Heart left ventricle (tissue), 16 donors: Measurements from ENCODE around the gene WDR41. TPM values are rescaled to one million over a fixed set of nuclear protein-coding genes. Genes with fewer than 3 reads are reported as not detected.
A peak's percentile ranks its signal among the peaks of the same experiment; 100 is the strongest.

Source experiments
- ATAC-seq, 4 donors: fragments of 200-7000 bp; cut with Tn5 transposase; one replicate each; pipeline ENCODE4 v1.9.1; 2020 to 2022; ENCODE audit warnings: moderate library complexity in 4 of 4, mild to moderate bottlenecking in 3 of 4, moderate number of reproducible peaks in 1 of 4
- DNase-seq, 5 donors: peaks; one replicate each; pipeline ENCODE4 v3.0.0-alpha.2; 2020
- H3K27ac ChIP-seq, 12 donors: fragments of 200-600 bp; sonication (generic) in 4 of 12; one replicate each; pipeline versions ENCODE4 v1.5.0 to v1.8.0; 2016 to 2022; ENCODE audit warnings: mild to moderate bottlenecking in 2 of 12
- H3K27me3 ChIP-seq, 9 donors: fragments of 200-600 bp; sonication (generic) in 2 of 9; one replicate each; pipeline versions ENCODE4 v1.5.1 to v1.8.0; 2016 to 2022; ENCODE audit warnings: mild to moderate bottlenecking in 3 of 9
- H3K36me3 ChIP-seq, 9 donors: fragments of 200-600 bp; sonication (generic) in 2 of 9; one replicate each; pipeline versions ENCODE4 v1.5.0 to v1.8.0; 2018 to 2022; ENCODE audit warnings: mild to moderate bottlenecking in 2 of 9
- H3K4me1 ChIP-seq, 12 donors: fragments of 200-600 bp; sonication (generic) in 4 of 12; one replicate each; pipeline versions ENCODE4 v1.5.0 to v1.8.0; 2016 to 2022; ENCODE audit warnings: mild to moderate bottlenecking in 3 of 12
- H3K4me3 ChIP-seq, 12 donors: fragments of 200-600 bp; sonication (generic) in 4 of 12; one replicate each; pipeline versions ENCODE4 v1.5.0 to v1.8.0; 2017 to 2022; ENCODE audit warnings: mild to moderate bottlenecking in 9 of 12, moderate library complexity in 4 of 12
- H3K9me3 ChIP-seq, 12 donors: fragments of 200-600 bp; sonication (generic) in 4 of 12; one replicate each; pipeline versions ENCODE4 v1.5.0 to v1.8.0; 2016 to 2022; ENCODE audit warnings: mild to moderate bottlenecking in 1 of 12
- POLR2A ChIP-seq, 2 donors: fragments of 450-650 bp; IDR thresholded peaks; one replicate each; pipeline ENCODE4 v1.6.1; 2017; ENCODE audit warnings: antibody characterized with exemption in 2 of 2, mild to moderate bottlenecking in 2 of 2, moderate library complexity in 2 of 2
- WGBS, 4 donors: extraction: QIAGEN DNeasy Blood & Tissue Kit in 2 of 4; methylation state at CpG; one replicate each; pipeline versions ENCODE4 v1.1.5 to v1.1.7; 2013 to 2018; 5-methylcytosine and 5-hydroxymethylcytosine counted together
- intact Hi-C, 10 donors: fragments of 100-400 bp; cut with DNase I; formaldehyde crosslinking; loops; one replicate each; pipeline versions ENCODE4 v1.11.1 to v1.14.2; 2022
- polyA plus RNA-seq, 2 donors: library from polyadenylated mRNA; stranded (reverse); fragments of 200-250 nt; gene quantifications; one replicate each; pipeline ENCODE4 v1.2.3, GENCODE V29; 2013
- total RNA-seq, 9 donors: library from RNA; depleted of rRNA in 2 of 9; stranded (reverse); fragments of >200 nt in 2 of 9; fragmentation: NEBNext Ultra II Directional in 3 of 9; extraction: Animal tissue kit (Norgen Biotek cat#: 25700) in 3 of 9; gene quantifications; one replicate each; pipeline versions ENCODE4 v1.1.0 to v1.2.4, GENCODE V29; 2016 to 2023
- TF ChIP-seq, protein P1 (sequence below), 12 donors: fragments of 200-600 bp; sonication (generic) in 4 of 12; IDR thresholded peaks; one replicate each; pipeline versions ENCODE4 v1.5.0 to v1.8.0; 2018 to 2022; ENCODE audit warnings: antibody characterized with exemption in 12 of 12, mild to moderate bottlenecking in 5 of 12
- donor health status: ischemic (EF 13 %, LVEDD 7.1; RV severe dilation, severe dysfunction).
- donor health status: healthy with polysubstance abuse.
- donor health status: DM: no; HTN: yes; CAD: no.
- donor health status: DM: no; HTN: no; CAD: no.
- donor health status: ischemic (EF 25% LVEDD 6.9; RV normal size, moderate dysfunction).
- donor health status: ischemic (EF 25% LVEDD 5.7; RV mildly dilated, moderate dysfunction).
- donor health status: healthy.
- donor health status: DM: yes; HTN: yes; CAD: no.
- donor health status: ischemic (EF 35%, LVEDD 5.7; RV mildly dilated, moderate dysfunction).
- donor health status: nonischemic (EF 11% LVEDD 7.7; RV severe dilation, severe dysfunction).
- donor health status: DM: yes; HTN: yes; CAD: no.
- donor health status: PGD.
- donor health status: ischemic (EF 29% LVEDD 5.4; RV normal size, mild dysfunction).
- donor health status: nonischemic (EF 23%, LVEDD 6.1; RV moderate dilation, normal function).

The WDR41 gene
- total and polyA plus RNA-seq, 11 donors = 7.9 to 50.9 (median 35.0) TPM

DNA sequence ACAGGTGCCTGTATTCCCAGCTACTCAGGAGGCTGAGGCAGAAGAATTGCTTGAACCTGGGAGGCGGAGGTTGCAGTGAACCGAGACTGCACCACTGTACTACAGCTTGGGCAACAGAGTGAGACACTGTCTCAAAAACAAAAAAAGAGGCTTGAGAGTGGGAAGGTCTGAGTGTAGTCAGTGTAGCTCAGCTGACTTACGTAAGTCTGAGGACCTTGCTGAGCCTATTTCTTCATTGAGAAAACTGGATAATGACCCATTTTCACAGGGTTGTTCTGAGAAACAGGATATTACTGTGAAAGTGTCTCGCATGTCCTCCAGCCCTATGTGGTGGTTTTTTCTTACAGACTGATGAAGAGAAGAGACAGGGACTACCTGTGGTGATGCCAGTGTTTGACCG, 66.7 kb downstream of the WDR41 start:
- ATAC-seq (peak in 3 of 4 donors; percentile 13 to 46 (median 15)), DNase-seq (no peak)
- H3K4me1 ChIP-seq = peaks cover 0 to 12% (median 0%) of the 10 kb centered on the region in 12 donors
- TF ChIP-seq, protein P1, sequence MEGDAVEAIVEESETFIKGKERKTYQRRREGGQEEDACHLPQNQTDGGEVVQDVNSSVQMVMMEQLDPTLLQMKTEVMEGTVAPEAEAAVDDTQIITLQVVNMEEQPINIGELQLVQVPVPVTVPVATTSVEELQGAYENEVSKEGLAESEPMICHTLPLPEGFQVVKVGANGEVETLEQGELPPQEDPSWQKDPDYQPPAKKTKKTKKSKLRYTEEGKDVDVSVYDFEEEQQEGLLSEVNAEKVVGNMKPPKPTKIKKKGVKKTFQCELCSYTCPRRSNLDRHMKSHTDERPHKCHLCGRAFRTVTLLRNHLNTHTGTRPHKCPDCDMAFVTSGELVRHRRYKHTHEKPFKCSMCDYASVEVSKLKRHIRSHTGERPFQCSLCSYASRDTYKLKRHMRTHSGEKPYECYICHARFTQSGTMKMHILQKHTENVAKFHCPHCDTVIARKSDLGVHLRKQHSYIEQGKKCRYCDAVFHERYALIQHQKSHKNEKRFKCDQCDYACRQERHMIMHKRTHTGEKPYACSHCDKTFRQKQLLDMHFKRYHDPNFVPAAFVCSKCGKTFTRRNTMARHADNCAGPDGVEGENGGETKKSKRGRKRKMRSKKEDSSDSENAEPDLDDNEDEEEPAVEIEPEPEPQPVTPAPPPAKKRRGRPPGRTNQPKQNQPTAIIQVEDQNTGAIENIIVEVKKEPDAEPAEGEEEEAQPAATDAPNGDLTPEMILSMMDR (IDR thresholded peaks at IDR 0.05) = no peak
- TF ChIP-seq POLR2A (IDR thresholded peaks at IDR 0.05) = no peak
- peaks cover 0 to 6% (median 0%) of the 10 kb centered on the region in 12 donors for H3K9me3 ChIP-seq
- H3K4me3 ChIP-seq = no peak overlapping the region
- peaks cover 0 to 43% (median 25%) of the 10 kb centered on the region in 9 donors for H3K36me3 ChIP-seq
- H3K27me3 ChIP-seq = no peaks in the 10 kb centered on the region
- intact Hi-C loops = no loop called here
- H3K27ac ChIP-seq = no peak overlapping the region
- 92 to 96% (median 94%) methylated on average over 5 of the region's 5 CpGs for WGBS, 4 donors

DNA sequence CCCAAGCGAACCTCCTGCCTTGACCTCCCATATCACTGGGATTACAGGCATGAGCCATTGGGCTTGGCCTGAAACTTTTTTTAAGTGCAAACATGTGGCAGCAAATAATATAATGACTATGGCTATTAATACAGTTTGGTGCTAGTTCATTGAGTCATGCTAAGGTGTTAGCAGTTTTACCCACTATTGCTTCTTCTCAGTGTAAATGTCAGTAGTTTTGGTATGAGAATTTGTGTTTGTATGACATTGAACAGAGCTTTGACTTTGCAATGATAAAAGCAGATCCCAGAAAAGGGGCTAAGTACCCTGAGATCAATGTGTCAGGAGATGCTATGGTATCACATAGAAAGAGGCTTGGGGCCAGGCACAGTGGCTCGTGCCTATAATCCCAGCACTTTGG, 67.2 kb downstream of the WDR41 start:
- Histone ChIP-seq H3K36me3 (peaks cover 0 to 38% (median 20%) of the 10 kb centered on the region in 9 donors), H3K27me3 (no peaks in the 10 kb centered on the region), H3K4me3 (no peak overlapping the region), H3K4me1 (peaks cover 0 to 12% (median 0%) of the 10 kb centered on the region in 12 donors), H3K9me3 (peaks cover 0 to 6% (median 0%) of the 10 kb centered on the region in 12 donors), H3K27ac (no peak overlapping the region)
- DNase-seq (no peak), ATAC-seq (no peak)
- TF ChIP-seq, protein P1 (IDR thresholded peaks at IDR 0.05) = no peak
- TF ChIP-seq POLR2A (IDR thresholded peaks at IDR 0.05) = no peak
- intact Hi-C loops = no loop called here
- WGBS, 4 donors = 84 to 95% (median 87%) methylated on average over 2 of the region's 2 CpGs

DNA sequence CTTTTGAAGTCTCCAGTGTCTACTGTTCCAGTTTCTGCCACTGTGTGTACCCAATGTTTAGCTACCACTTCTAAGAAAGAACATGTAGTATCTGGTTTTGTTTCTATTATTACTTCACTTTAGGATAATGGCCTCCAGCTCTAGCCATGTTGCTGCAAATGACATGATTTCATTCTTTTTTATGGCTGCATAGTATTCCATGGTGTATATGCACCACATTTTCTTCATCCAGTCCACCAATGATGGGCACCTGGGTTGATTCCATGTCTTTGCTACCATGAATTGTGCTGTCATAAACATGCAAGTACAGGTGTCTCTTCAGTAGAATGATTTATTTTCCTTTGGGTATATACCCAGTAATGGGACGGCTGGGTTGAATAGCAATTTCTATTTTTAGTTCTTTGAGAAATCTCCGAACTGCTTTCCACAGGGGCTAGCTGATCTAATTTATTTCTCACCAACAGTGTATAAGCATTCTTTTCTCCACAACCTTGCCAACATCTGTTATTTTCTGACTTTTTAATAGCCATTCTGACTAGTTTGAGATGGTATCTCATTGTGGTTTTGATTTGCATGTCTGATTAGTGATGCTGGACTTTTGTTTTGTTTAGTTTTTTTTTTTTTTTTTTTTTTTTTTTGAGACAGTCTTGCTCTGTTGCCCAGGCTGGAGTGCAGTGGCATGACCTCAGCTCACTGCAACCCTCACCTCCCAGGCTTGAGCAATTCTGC, 68.9 kb downstream of the WDR41 start:
- Histone ChIP-seq H3K9me3 (peaks cover 0 to 6% (median 0%) of the 10 kb centered on the region in 12 donors), H3K36me3 (peaks cover 0 to 25% (median 15%) of the 10 kb centered on the region in 9 donors), H3K4me1 (peaks cover 0 to 9% (median 0%) of the 10 kb centered on the region in 12 donors), H3K4me3 (no peak overlapping the region), H3K27ac (no peak overlapping the region), H3K27me3 (no peaks in the 10 kb centered on the region)
- no peak for DNase-seq
- WGBS, 4 donors = 72 to 87% (median 76%) methylated on average over 2 of the region's 2 CpGs
- ATAC-seq = no peak
- intact Hi-C loops = no loop called here
- no peak for TF ChIP-seq POLR2A (IDR thresholded peaks at IDR 0.05)
- TF ChIP-seq, protein P1 (IDR thresholded peaks at IDR 0.05) = no peak

- WGBS, 4 donors = 62 to 85% (median 78%) methylated on average over 3 of the region's 3 CpGs
- H3K4me3 ChIP-seq = no peak overlapping the region
- DNase-seq (no peak), ATAC-seq (no peak)
- peaks cover 0 to 6% (median 0%) of the 10 kb centered on the region in 12 donors for H3K9me3 ChIP-seq
- TF ChIP-seq, protein P1 (IDR thresholded peaks at IDR 0.05) = no peak
- TF ChIP-seq POLR2A (IDR thresholded peaks at IDR 0.05) = no peak
- H3K4me1 ChIP-seq = peaks cover 0 to 14% (median 0%) of the 10 kb centered on the region in 12 donors
- H3K36me3 ChIP-seq = peaks cover 0 to 14% (median 6%) of the 10 kb centered on the region in 9 donors
- peaks cover 0 to 5% (median 0%) of the 10 kb centered on the region in 9 donors for H3K27me3 ChIP-seq
- intact Hi-C loops = no loop called here
- no peak overlapping the region for H3K27ac ChIP-seq
These were observed 71.2 kb downstream of the WDR41 start for GRCh38 chr5:77420940-77421339.
